ENCODE data around the gene ZNF132.

DNA sequence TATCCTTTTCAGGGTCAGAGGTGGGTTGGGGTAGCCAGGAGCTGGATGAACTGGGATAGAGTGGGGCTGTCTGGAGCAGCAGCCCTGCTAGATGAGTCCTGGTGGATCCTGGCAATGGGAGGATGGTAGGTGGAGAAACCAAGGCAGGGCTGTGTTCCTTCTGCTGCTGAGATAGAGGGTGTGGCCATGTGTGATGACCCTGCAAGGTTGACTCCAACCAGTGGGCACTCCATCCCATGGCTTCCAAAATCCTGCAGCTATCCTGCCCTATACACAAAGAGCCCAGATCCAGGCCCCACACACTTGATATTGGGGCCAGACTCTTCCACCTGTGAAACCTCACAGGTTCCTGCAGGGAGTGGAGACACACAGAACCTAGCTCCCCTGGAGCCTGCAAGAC is 33.8 kb upstream of the ZNF132 start:
- TF ChIP-seq POLR2A (IDR thresholded peaks at IDR 0.05) = no peak
- TF ChIP-seq, protein P1, sequence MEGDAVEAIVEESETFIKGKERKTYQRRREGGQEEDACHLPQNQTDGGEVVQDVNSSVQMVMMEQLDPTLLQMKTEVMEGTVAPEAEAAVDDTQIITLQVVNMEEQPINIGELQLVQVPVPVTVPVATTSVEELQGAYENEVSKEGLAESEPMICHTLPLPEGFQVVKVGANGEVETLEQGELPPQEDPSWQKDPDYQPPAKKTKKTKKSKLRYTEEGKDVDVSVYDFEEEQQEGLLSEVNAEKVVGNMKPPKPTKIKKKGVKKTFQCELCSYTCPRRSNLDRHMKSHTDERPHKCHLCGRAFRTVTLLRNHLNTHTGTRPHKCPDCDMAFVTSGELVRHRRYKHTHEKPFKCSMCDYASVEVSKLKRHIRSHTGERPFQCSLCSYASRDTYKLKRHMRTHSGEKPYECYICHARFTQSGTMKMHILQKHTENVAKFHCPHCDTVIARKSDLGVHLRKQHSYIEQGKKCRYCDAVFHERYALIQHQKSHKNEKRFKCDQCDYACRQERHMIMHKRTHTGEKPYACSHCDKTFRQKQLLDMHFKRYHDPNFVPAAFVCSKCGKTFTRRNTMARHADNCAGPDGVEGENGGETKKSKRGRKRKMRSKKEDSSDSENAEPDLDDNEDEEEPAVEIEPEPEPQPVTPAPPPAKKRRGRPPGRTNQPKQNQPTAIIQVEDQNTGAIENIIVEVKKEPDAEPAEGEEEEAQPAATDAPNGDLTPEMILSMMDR (IDR thresholded peaks at IDR 0.05) = no peak
- no peak for TF ChIP-seq POLR2AphosphoS5 (IDR thresholded peaks at IDR 0.05)
- no peak for TF ChIP-seq EP300 (IDR thresholded peaks at IDR 0.05)

All from upper lobe of left lung (tissue), 4 donors.